ENCODE measurements around the gene ETV6. TPM values are rescaled to one million over a fixed set of nuclear protein-coding genes. Genes with fewer than 3 reads are reported as not detected.

ETV6 gene
- total RNA-seq, 6 experiments from 2014 or later: 14.6 to 20.5 (median 16.6) TPM

DNA sequence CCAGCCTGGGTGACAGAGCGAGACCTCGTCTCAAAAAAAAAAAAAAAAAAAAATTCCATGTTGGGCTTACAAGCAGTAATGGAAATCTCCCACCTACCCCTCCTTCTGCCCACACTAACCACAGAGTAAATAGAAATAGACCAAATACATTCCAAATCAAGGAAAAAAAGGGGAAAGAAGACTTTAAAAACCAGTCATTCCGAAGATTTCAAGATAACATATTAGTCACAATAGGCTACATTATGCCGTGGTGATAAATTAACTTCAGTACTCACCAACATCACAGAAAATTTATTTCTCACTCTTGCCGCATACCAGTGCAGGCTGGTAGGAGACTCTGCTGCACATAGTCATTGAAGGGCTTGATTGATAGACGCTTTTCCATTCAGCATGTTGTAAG is 15.5 kb upstream of the ETV6 start:
- TF ChIP-seq, protein P1, sequence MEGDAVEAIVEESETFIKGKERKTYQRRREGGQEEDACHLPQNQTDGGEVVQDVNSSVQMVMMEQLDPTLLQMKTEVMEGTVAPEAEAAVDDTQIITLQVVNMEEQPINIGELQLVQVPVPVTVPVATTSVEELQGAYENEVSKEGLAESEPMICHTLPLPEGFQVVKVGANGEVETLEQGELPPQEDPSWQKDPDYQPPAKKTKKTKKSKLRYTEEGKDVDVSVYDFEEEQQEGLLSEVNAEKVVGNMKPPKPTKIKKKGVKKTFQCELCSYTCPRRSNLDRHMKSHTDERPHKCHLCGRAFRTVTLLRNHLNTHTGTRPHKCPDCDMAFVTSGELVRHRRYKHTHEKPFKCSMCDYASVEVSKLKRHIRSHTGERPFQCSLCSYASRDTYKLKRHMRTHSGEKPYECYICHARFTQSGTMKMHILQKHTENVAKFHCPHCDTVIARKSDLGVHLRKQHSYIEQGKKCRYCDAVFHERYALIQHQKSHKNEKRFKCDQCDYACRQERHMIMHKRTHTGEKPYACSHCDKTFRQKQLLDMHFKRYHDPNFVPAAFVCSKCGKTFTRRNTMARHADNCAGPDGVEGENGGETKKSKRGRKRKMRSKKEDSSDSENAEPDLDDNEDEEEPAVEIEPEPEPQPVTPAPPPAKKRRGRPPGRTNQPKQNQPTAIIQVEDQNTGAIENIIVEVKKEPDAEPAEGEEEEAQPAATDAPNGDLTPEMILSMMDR (IDR thresholded peaks at IDR 0.05): no peak
- Mint-ChIP-seq H3K9me3 (peaks cover 17% of the 10 kb centered on the region), H3K4me3 (no peak overlapping the region), H3K36me3 (ENCODE audit: low read depth) (peaks cover 7% of the 10 kb centered on the region; the same call in 1 of the 2 replicates), H3K27me3 (ENCODE audit: insufficient read depth) (no peaks in the 10 kb centered on the region; the same call in 1 of the 2 replicates), H3K4me1 (ENCODE audit: low read depth) (peaks cover 27% of the 10 kb centered on the region), H3K27ac (no peak overlapping the region)
- peak; percentile 55 for DNase-seq

DNA sequence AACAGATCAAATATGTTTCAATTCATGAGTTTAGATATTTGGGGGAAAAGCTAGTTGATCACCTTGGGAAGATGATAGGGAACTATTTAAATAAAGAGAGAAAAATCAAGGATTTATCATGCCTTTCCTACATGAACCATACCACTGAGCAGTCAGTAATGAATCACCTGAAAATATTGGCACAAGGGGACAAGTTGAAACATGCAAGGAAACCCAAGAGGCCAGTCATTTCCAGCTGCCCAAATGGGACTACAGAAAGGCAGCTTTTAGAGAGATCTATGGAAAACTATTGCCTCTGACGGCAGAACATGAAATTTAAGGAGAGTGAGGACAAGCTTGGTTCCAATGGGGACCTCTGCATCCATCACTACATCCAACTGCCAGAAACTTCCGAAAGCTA is 14.1 kb upstream of the ETV6 start:
- peaks cover 7% of the 10 kb centered on the region; the same call in 1 of the 2 replicates for H3K36me3 Mint-ChIP-seq (ENCODE audit: low read depth)
- TF ChIP-seq, protein P1 (IDR thresholded peaks at IDR 0.05): no peak
- H3K4me3 Mint-ChIP-seq: no peak overlapping the region

DNA sequence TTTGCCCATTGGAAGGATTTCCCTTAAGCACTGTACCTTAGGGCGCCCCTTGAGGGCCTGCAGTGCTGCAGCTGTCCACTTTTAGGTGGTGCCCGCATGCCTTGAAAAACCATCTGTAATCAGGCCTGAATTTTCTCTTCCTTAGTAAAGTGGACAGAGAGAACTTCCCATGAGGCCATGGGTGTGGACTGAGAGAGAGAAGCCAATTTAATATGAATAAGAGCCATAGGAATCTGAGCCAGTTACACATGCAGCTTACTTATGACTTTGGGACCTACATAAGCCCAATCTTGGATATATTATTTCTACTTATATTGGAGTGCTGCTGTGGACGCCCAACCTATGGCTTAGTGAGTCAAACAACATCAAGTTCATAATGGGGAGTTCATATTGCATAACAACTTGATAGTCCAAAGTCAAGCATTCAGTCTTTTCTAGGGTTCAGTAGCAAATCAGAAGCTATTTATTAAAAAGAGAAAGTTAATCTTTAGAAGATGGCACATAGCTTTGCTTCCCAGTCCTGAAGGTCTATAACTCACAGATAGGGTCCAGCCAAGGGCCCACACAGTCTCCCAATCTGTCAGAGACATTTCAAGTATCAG is 11.1 kb upstream of the ETV6 start:
- Mint-ChIP-seq H3K4me1 (ENCODE audit: low read depth) (peaks cover 27% of the 10 kb centered on the region), H3K9me3 (peaks cover 17% of the 10 kb centered on the region), H3K36me3 (ENCODE audit: low read depth) (peaks cover 7% of the 10 kb centered on the region; the same call in 1 of the 2 replicates), H3K27me3 (ENCODE audit: insufficient read depth) (peaks cover 3% of the 10 kb centered on the region), H3K27ac (no peak overlapping the region), H3K4me3 (no peak overlapping the region)
- peak; percentile 20 for DNase-seq
- TF ChIP-seq, protein P1 (IDR thresholded peaks at IDR 0.05): no peak

More for the DNA sequence above, 14.1 kb upstream of the ETV6 start:
- no peak for DNase-seq
- Mint-ChIP-seq H3K27ac (no peak overlapping the region), H3K4me1 (ENCODE audit: low read depth) (peaks cover 27% of the 10 kb centered on the region), H3K27me3 (ENCODE audit: insufficient read depth) (no peaks in the 10 kb centered on the region), H3K9me3 (peaks cover 17% of the 10 kb centered on the region)

DNA sequence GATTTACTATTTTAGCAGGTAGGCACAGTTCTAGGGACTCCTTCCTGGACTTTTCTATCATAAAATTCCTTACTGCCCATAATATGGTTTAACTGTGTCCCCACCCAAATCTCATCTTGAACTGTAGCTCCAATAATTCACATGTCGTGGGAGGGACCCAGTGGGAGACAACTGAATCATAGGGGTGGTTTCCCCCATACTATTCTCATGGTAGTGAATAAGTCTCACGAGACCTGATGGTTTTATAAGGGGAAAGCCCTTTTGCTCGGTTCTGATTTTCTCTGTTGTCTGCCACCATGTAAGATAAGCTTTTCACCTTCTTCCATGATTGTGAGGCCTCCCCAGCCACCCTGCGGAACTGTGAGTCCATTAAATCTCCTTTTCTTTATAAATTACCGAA is 10.0 kb upstream of the ETV6 start:
- H3K9me3 Mint-ChIP-seq: peaks cover 17% of the 10 kb centered on the region
- DNase-seq: no peak
- peaks cover 19% of the 10 kb centered on the region for H3K4me1 Mint-ChIP-seq (ENCODE audit: low read depth)
- TF ChIP-seq, protein P1 (IDR thresholded peaks at IDR 0.05): no peak
- H3K27me3 Mint-ChIP-seq (ENCODE audit: insufficient read depth): peaks cover 3% of the 10 kb centered on the region
- peaks cover 7% of the 10 kb centered on the region; the same call in 1 of the 2 replicates for H3K36me3 Mint-ChIP-seq (ENCODE audit: low read depth)
- no peak overlapping the region for H3K27ac Mint-ChIP-seq
- no peak overlapping the region for H3K4me3 Mint-ChIP-seq

DNA sequence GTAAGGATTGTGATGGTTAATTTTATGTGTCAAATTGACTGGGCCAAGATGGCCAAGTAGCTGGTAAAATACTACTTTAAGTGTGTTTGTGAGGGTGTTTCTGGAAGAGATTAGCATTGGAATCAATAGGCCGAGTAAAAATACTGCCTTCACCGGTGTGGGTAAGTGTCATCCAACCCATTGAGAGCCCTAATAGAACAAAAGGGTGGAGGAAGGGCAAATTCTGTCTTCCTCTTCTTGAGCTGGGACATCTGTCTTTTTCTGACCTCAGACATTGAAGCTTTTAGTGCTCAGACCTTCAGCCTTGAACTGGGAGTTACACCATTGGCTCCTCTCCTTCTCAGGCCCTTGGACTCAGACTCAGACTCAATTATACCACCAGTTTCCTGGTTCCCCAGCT is 8.0 kb upstream of the ETV6 start:
- Mint-ChIP-seq H3K27me3 (ENCODE audit: insufficient read depth) (peaks cover 3% of the 10 kb centered on the region), H3K4me1 (ENCODE audit: low read depth) (peaks cover 9% of the 10 kb centered on the region), H3K36me3 (ENCODE audit: low read depth) (no peaks in the 10 kb centered on the region), H3K4me3 (no peak overlapping the region), H3K9me3 (0 out of 2 replicates have a peak, but pooled peaks cover 3% of the 10 kb centered on the region), H3K27ac (no peak overlapping the region)
- TF ChIP-seq, protein P1 (IDR thresholded peaks at IDR 0.05): no peak
- no peak for DNase-seq

Data from HFFc6 (cell line).